HG03469 (cell line): ENCODE results near the gene ADISSP.

Experiments
- ATAC-seq: cut with Tn5 transposase; IDR thresholded peaks from one replicate; pipeline ENCODE4 v1.9.1; 2021; ENCODE audit warnings: mild to moderate bottlenecking, moderate library complexity, moderate number of reproducible peaks; ENCODE audit not compliant: unreplicated experiment

Gene ADISSP

GRCh38 chr20:3755814-3756480, 11.6 kb downstream of the ADISSP start:
- no peak for ATAC-seq

- ATAC-seq: no peak
Observed at GRCh38 chr20:3755269-3755668, 12.3 kb downstream of the ADISSP start.

GRCh38 chr20:3754276-3754630, 13.3 kb downstream of the ADISSP start:
- ATAC-seq: no peak

GRCh38 chr20:3753501-3754275, 13.9 kb downstream of the ADISSP start:
- no peak for ATAC-seq

GRCh38 chr20:3753098-3753497, 14.5 kb downstream of the ADISSP start:
- ATAC-seq: no peak

GRCh38 chr20:3752386-3752759, 15.2 kb downstream of the ADISSP start:
- no peak for ATAC-seq

DNA sequence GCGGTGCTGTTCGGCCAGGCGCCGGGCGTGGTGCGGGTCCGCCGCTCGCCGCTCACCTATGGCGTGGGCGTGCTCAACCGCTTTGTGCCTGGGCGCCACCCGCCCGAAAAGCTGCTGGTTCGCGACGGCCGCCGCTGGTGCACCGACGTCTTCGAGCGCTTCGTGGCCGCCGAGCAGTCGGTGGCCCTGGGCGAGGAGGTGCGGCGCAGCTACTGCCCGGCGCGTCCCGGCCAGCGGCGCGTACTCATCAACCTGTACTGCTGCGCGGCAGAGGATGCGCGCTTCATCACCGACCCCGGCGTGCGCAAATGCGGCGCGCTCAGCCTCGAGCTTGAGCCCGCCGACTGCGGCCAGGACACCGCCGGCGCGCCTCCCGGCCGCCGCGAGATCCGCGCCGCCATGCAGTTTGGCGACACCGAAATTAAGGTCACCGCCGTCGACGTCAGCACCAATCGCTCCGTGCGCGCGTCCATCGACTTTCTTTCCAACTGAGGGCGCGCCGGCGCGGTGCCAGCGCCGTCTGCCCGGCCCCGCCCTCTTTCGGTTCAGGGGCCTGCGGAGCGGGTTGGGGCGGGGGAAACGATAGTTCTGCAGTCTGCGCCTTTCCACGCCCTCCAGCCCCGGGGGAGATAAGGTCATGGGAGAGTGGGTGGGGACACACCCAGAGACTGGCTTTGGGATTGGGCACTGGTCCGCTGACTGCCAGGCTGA, 15.7 kb downstream of the ADISSP start:
- ATAC-seq: no peak

GRCh38 chr20:3751305-3751674, 16.3 kb downstream of the ADISSP start:
- no peak for ATAC-seq

DNA sequence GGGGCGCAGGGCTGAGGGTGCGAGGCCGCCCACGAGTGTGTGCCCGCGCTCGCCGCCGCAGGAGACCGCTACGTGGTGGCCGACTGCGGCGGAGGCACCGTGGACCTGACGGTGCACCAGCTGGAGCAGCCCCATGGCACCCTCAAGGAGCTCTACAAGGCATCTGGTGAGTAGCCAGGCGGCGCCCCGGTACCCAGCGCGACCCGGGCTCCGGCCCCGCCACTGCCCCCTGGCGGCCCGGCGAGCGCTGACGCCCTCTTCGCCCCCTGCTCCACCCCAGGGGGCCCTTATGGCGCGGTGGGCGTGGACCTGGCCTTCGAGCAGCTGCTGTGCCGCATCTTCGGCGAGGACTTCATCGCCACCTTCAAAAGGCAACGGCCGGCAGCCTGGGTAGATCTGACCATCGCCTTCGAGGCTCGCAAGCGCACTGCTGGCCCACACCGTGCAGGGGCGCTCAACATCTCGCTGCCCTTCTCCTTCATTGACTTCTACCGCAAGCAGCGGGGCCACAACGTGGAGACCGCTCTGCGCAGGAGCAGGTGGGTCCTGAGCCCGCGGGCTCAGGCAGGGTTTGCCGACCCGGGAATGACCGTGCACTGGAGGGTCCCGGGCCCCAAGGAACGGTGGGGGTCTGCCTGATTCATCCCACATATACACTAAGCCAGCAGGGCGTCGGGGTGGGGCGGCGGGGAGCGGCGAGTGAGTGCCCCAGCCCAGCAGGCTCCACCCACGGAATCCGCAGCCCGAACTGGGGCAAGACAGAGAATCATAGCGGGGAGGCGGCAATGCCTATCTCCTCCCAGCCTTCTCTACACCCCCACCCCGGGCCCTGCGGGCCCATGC, 17.6 kb downstream of the ADISSP start:
- ATAC-seq: no peak

DNA sequence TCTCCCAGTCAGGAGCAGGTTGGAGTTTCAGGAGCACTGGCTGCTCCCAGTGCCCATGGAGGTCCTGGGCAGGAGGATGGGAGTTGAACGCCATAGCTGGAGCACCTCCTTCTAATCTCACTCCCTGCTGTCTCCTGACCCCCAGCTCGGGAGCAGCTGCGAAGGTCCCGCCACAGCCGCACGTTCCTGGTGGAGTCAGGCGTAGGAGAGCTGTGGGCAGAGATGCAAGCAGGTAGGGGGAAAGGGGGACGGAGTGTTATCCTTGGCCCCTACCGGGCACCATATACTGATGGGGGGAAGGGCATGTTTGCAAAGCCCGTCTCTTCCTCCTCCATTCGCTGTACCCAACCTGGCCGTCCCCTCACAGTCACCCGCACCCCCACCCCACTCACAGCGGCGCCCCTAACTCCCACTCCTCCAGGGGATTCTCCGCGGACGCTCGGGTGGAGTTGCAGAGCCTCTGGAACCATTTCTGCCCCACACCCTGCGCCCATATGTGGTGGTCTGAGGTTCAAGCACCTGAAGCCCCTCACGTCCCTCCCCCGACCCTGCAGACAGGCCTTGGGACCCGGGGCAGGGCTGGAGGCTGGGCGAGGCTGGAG, 18.4 kb downstream of the ADISSP start:
- no peak for ATAC-seq

GRCh38 chr20:3748073-3748472, 19.5 kb downstream of the ADISSP start:
- ATAC-seq: no peak

- ATAC-seq: no peak
Observed at GRCh38 chr20:3747471-3747870, 20.1 kb downstream of the ADISSP start.

GRCh38 chr20:3745686-3746173, 21.8 kb downstream of the ADISSP start:
- ATAC-seq: no peak

GRCh38 chr20:3744806-3745685, 22.5 kb downstream of the ADISSP start:
- no peak for ATAC-seq

DNA sequence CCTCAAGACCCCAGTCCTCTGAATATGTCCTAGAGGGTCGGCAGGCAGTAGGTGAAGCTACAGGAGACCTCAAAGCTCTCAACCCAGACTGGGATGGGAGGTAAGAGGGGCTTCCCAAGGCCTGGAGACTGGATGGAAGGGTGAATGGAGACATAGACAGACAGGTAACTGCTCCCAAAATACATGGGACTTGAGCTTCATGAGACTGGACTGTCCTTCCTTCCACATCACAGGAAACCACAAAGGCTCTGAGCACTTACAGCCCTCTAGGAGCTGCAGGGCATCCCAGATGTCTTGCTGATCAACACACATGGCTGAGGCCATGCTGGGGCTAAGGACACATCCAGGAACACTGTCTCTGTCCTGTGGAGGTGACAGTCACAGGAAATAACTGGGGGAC, 23.5 kb downstream of the ADISSP start:
- ATAC-seq: no peak

GRCh38 chr20:3743251-3743650, 24.3 kb downstream of the ADISSP start:
- no peak for ATAC-seq

- ATAC-seq: no peak
Observed at GRCh38 chr20:3741836-3742458, 25.6 kb downstream of the ADISSP start.

- ATAC-seq: no peak
Observed at GRCh38 chr20:3740615-3741301, 26.8 kb downstream of the ADISSP start.
